A673 (cell line): ENCODE measurements around the gene ADAM23.

ENCODE experiments used
- EZH2 ChIP-seq: fragments of 200-600 bp; sonication (generic); IDR thresholded peaks from 2 replicates; pipeline ENCODE4 v1.6.1; 2017; ENCODE audit warnings: borderline replicate concordance, low read depth, mild to moderate bottlenecking, mixed read lengths, antibody characterized with exemption, low read length; ENCODE audit not compliant: poor library complexity, severe bottlenecking
- TF ChIP-seq, protein P1 (sequence below): fragments of 300-800, 200-600 bp; sonication (generic); conservative IDR thresholded peaks from 2 replicates; pipeline ENCODE4 v1.5.1; 2017; ENCODE audit warnings: low read depth, mild to moderate bottlenecking, antibody characterized with exemption, low read length, moderate library complexity, mixed read lengths

DNA sequence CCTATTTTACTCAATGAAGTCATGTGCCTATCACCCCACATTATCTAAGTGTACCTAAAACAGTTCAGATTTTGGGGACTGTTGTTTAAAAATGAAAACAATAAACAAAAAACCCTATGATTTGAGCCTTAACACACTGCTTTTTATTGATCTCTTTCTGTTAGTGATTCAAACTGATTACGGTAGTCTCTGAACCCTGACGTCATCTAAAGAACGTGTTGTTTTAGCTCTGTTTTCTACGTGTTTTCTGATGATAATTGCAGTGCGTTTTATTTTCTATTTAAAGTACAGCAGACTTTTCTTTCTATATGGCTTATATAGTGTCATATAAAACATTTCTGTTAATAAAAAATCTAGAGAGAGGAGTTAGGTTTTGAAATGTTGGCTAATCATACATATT lies 105.1 kb downstream of the ADAM23 start:
- TF ChIP-seq, protein P1, sequence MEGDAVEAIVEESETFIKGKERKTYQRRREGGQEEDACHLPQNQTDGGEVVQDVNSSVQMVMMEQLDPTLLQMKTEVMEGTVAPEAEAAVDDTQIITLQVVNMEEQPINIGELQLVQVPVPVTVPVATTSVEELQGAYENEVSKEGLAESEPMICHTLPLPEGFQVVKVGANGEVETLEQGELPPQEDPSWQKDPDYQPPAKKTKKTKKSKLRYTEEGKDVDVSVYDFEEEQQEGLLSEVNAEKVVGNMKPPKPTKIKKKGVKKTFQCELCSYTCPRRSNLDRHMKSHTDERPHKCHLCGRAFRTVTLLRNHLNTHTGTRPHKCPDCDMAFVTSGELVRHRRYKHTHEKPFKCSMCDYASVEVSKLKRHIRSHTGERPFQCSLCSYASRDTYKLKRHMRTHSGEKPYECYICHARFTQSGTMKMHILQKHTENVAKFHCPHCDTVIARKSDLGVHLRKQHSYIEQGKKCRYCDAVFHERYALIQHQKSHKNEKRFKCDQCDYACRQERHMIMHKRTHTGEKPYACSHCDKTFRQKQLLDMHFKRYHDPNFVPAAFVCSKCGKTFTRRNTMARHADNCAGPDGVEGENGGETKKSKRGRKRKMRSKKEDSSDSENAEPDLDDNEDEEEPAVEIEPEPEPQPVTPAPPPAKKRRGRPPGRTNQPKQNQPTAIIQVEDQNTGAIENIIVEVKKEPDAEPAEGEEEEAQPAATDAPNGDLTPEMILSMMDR: no peak
- TF ChIP-seq EZH2: no peak
